Measurements from ENCODE around the gene FBXL16.

The FBXL16 gene

GRCh38 chr16:689175-689897 lies 16.3 kb downstream of the FBXL16 start:
- DNase-seq: no peak

- no peak for DNase-seq
These were observed 18.1 kb downstream of the FBXL16 start for GRCh38 chr16:687499-687898.

GRCh38 chr16:686459-687260 lies 18.9 kb downstream of the FBXL16 start:
- no peak for DNase-seq

- DNase-seq: no peak
These were observed 19.6 kb downstream of the FBXL16 start for GRCh38 chr16:685967-686366.

GRCh38 chr16:684961-685696 lies 20.5 kb downstream of the FBXL16 start:
- no peak for DNase-seq

GRCh38 chr16:684071-684794 lies 21.4 kb downstream of the FBXL16 start, which contains the start of gene JMJD8:
Gene JMJD8, minus strand, starts transcription at chr16:684334. Its CDS starts 15 bp downstream, at chr16:684319.
- DNase-seq: peak; percentile 99

- DNase-seq: no peak
These were observed 22.1 kb downstream of the FBXL16 start for GRCh38 chr16:683396-684070.

- DNase-seq: no peak
These were observed 22.9 kb downstream of the FBXL16 start for GRCh38 chr16:682493-683395.

GRCh38 chr16:681746-682427 lies 23.7 kb downstream of the FBXL16 start:
- no peak for DNase-seq

- no peak for DNase-seq
These were observed 24.4 kb downstream of the FBXL16 start for GRCh38 chr16:680967-681745.

GRCh38 chr16:680625-680945 lies 25.0 kb downstream of the FBXL16 start:
- no peak for DNase-seq

- peak; percentile 88 for DNase-seq
These were observed 25.6 kb downstream of the FBXL16 start, which contains the start of gene STUB1 for GRCh38 chr16:679814-680624. Gene STUB1, plus strand, starts transcription at chr16:680410. Its CDS starts 116 bp downstream, at chr16:680526.

GRCh38 chr16:678858-679813 lies 26.5 kb downstream of the FBXL16 start:
- DNase-seq: peak; percentile 53

- DNase-seq: no peak
These were observed 27.3 kb downstream of the FBXL16 start for GRCh38 chr16:678209-678857.

GRCh38 chr16:677316-678190 lies 28.0 kb downstream of the FBXL16 start:
- DNase-seq: no peak

GRCh38 chr16:676913-677312 lies 28.7 kb downstream of the FBXL16 start:
- peak; percentile 28 for DNase-seq

All from activated naive CD4-positive, alpha-beta T cell treated with Interleukin-2 at 50 U/mL for 16 hours (primary cell).